Epithelial cell of esophagus (primary cell): ENCODE results near the gene VPS33A.
"Not testable (repeated sequence)": the region's sequence is repeated elsewhere in the genome, so short reads cannot be mapped to it uniquely, and the experiment has no call there.

ENCODE experiments used
- DNase-seq: peaks from one replicate; pipeline ENCODE4 v3.0.0; 2010; ENCODE audit warnings: low read depth
- H3K4me3 ChIP-seq: 2 replicates; pipeline ENCODE4 v1.5.1; 2011; ENCODE audit warnings: mild to moderate bottlenecking, low read length, control low read depth
- TF ChIP-seq, protein P1 (sequence below): IDR thresholded peaks from 2 replicates; pipeline ENCODE4 v1.5.1; 2011; ENCODE audit warnings: low read depth, mild to moderate bottlenecking, low read length, control low read depth, inconsistent platforms; ENCODE audit not compliant: insufficient read depth; ENCODE audit errors: missing control alignments

VPS33A gene

DNA sequence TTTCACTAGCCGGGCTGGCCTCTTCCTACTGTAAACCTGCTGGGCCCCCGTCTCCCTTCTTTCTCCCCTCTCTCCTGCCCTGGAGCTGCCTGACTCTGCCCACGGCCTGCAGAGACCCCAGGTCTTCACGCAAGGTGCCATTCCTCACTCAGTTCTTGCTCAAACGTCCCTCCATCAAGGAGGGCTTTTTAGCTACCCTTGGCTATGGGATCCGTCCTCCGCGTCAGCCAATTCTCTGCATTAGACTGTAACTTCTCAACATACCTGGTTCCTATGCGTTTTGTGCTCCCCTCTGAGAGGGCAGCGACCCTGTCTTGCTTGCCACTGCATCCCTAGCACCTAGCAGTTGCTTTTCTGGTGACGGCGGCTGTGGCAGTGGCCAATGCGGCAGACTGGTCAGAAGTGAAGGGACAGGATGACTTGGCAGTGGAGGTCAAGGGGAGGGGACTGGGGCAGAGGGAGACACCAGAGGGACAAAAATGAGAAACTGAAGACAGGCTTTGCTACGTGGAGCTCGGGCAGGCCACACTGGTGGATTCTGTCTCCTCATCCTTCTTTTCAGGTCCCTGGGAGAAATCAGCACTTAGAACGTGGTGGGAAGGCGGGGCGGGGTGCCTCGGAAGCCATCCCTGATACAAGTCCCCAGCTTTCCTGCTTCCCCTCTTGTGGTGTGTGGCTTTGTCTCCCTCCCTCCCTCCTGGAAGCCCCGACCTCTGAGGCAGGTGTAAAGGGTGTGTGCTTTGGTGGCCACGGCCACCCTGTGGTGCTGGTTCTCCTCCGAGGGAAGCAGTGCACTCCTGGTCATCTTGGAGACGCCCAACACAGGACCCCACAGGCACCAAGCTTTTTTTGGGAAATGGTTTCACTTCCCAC is 61.0 kb downstream of the VPS33A start:
- TF ChIP-seq, protein P1, sequence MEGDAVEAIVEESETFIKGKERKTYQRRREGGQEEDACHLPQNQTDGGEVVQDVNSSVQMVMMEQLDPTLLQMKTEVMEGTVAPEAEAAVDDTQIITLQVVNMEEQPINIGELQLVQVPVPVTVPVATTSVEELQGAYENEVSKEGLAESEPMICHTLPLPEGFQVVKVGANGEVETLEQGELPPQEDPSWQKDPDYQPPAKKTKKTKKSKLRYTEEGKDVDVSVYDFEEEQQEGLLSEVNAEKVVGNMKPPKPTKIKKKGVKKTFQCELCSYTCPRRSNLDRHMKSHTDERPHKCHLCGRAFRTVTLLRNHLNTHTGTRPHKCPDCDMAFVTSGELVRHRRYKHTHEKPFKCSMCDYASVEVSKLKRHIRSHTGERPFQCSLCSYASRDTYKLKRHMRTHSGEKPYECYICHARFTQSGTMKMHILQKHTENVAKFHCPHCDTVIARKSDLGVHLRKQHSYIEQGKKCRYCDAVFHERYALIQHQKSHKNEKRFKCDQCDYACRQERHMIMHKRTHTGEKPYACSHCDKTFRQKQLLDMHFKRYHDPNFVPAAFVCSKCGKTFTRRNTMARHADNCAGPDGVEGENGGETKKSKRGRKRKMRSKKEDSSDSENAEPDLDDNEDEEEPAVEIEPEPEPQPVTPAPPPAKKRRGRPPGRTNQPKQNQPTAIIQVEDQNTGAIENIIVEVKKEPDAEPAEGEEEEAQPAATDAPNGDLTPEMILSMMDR: no peak
- H3K4me3 ChIP-seq: no peak overlapping the region
- DNase-seq: no peak

DNA sequence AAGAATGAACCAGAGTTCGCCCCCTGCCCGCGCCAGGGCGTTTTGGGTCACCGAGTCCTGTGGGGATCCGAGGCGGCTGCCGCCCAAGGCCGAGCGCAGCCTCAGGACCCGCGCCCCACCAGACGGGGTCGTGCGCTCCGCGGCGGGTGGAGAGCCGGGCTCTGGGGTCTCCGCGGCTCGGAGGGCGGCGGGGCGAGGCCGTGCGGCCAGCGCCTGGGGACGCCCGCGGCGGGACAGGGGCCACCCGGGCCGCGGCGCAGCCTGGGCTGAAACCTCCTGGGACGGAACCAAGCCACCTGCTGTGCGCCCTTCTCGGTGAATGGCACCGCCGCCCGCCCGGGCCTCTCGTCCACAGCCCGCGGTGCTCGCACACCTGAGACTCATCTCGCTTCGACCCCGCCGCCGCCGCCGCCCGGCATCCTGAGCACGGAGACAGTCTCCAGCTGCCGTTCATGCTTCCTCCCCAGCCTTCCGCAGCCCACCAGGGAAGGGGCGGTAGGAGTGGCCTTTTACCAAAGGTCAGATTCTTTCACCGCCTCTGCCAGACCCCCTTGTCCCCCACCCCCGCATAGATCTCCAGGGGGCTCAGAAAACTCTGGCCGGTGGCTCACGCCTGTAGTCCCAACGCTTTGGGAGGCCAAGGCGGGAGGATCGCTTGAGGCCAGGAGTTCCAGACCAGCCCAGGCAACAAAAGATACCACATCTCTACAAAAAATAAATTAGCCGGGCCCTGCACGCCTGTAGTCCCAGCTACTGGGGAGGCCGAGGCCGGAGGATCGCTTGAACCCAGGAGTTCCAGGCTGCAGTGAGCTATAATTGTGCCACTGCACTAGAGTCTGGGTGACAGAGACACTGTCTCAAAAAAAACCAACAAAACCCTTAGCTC is 61.9 kb downstream of the VPS33A start:
- no peak for DNase-seq
- peak overlapping the region; percentile 61 for H3K4me3 ChIP-seq
- TF ChIP-seq, protein P1: no peak

DNA sequence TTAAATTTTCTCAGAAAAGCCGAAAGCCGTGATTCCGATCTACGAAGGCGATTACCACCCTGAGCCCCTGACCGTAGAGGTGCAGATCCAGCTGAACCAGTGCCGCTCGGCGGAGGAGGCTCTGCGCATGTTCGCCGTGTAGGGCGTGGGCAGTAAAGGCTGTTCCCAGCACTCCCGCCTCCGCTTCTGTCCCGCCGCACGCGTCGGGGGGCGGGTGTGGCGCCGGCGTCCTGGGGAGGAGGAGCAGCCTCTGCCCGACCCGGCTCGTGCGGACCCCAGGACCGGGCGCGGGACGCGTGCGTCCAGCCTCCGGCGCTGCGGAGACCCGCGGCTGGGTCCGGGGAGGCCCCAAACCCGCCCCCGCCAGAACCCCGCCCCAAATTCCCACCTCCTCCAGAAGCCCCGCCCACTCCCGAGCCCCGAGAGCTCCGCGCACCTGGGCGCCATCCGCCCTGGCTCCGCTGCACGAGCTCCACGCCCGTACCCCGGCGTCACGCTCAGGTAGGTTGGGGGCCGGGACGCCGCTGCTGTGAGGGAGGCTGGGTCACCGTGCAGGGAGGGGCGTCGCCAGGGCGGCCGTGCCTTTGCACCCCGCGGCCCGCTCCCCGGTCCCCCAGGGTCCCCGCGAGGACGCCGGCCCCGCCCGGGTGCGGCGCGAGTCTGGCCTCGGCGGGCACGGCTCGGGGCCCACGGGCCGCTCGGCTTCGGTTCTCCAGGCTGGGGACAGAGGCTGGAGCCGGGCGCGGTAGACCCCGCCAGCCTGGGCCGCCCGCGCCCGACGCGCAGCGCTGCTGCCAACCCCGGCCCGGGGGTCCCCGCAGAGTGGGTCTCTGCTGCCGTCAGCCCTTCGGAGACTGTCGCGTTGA is 62.8 kb downstream of the VPS33A start, which contains the start of gene B3GNT4:
Gene B3GNT4, plus strand, starts transcription at position 409 of the 866 bp plus-strand sequence. CDS start 910 bp downstream, outside the sequence.
- TF ChIP-seq, protein P1: no peak
- DNase-seq: peak; percentile 78
- H3K4me3 ChIP-seq: peak within 1 kb of the TSS; percentile 61

DNA sequence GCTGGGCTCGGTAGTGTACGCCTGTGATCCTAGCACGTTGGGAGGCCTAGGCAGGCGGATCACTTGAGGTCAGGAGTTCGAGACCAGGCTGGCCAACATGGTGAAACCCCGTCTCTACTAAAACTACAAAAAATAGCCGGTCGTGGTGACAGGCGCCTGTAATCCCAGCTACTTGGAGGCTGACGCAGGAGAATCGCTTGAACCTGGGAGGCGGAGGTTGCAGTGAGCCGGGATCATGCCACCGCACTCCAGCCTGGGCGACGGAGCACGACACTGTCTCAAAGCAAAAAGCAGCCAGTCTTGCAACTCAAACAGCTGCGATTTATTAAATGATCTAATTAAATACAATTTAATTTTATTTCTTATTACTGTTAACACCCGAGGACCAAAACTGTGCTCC is 63.5 kb downstream of the VPS33A start:
- peak overlapping the region; percentile 61 for H3K4me3 ChIP-seq
- not testable (repeated sequence) for DNase-seq

DNA sequence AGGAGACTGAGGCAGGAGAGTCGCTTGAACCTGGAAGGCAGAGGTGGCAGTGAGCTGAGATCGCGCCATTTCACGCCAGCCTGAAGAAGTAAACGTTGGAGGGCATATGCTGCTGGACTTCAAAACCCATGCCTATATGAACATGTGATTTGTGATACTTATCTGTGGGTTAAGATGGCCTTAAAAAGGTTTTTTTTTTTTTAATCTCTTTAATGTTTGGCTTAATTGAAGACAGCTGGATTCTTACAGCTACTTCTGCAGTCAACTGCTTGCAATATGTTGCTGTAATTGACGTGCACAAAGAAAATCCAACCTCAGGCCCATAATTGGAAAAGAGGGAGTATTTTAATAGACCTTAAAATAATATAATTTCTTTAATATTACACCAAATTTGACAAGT is 64.3 kb downstream of the VPS33A start:
- no peak overlapping the region for H3K4me3 ChIP-seq
- DNase-seq: no peak
- TF ChIP-seq, protein P1: no peak

DNA sequence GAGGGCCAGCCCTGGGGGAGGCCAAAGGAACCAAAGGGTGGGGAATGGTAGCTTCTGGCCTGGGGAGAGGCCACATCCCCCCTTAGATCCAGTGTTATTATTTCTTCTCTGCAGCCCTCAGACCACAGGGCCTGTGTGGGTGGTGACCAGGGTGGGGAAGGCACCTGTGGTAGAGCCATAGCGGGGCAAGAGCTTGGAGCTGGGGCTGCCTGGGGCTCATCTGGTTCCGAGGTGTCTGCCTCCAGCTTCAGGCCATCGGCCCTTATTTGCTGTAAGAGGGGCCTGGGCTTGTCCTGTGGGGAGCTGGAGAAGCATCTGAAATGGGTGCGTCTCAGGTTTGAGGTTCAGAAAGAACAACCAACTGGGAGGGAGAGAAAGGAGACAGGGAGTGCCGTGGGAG is 64.9 kb downstream of the VPS33A start:
- TF ChIP-seq, protein P1: no peak
- no peak for DNase-seq
- no peak overlapping the region for H3K4me3 ChIP-seq
